ENCODE results near the gene ARHGAP21. TPM values are rescaled to one million over a fixed set of nuclear protein-coding genes. Genes with fewer than 3 reads are reported as not detected.
A peak's percentile ranks its signal among the peaks of the same experiment; 100 is the strongest.
"Not testable (repeated sequence)": the region's sequence is repeated elsewhere in the genome, so short reads cannot be mapped to it uniquely, and the experiment has no call there.

ARHGAP21 gene
- total RNA-seq, 1 donor from 2014 or later, result 26.7 TPM

- no peak for DNase-seq (ENCODE audit: low spot score)
- peak; percentile 57 for ATAC-seq
These were observed 32.6 kb downstream of the ARHGAP21 start for GRCh38 chr10:24690961-24691512.

DNA sequence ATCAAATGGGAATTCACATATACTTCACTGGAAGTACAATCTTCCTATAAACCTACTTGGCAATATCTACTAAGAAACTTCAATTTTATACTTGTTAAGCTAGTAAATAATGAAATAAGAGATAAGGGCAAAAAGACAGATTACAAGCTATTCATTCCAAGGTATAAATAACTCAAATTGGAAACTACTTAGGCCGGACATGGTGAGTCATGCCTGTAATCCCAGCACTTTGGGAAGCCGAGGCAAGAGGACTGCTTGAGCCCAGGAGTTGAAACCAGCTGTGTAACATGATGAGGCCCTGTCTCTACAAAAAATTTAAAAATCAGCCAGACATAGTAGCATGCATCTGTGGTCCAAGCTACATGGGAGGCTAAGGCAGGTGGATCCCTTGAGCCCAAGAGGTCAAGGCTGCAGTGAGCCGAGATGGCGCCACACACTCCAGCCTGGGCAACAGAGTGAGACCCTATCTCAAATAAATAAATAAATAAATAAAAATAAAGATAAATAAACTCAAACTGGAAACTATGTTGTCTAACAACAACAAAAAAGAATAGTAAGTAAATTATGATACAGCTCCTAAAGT, 37.6 kb downstream of the ARHGAP21 start:
- ATAC-seq (no peak), DNase-seq (ENCODE audit: low spot score) (no peak)

GRCh38 chr10:24683554-24683953, 40.1 kb downstream of the ARHGAP21 start:
- ATAC-seq, result no peak
- no peak for DNase-seq (ENCODE audit: low spot score)

DNA sequence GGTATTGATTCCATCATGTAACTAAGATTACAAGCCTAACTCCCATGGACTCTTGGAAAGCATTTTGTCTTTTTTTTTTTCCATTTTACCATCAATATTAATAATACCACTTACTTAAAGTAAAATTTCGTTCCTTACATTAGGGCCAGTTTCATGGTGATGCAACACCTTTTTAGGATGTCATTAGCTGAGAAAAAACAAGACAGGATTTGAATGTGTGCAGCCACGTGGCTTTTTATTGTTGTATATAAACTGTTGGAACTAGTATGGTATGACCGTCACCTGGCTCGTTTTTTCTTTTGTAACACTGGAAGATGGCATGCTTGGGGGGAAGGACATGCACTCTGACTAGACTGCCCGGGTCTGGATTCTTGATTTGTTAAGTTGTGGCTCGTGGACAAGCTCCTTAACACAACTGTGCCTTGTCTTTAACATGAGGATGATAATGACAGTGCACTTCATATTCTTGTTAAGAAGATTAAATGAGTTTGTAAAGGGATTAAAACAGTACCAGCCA, 42.1 kb downstream of the ARHGAP21 start:
- DNase-seq (ENCODE audit: low spot score) (no peak), ATAC-seq (no peak)

- ATAC-seq, result peak; percentile 14
- no peak for DNase-seq (ENCODE audit: low spot score)
These were observed 42.8 kb downstream of the ARHGAP21 start for GRCh38 chr10:24680647-24681524.

- ATAC-seq (no peak), DNase-seq (ENCODE audit: low spot score) (no peak)
These were observed 44.9 kb downstream of the ARHGAP21 start for GRCh38 chr10:24678757-24679156.

GRCh38 chr10:24674892-24675632, 48.6 kb downstream of the ARHGAP21 start:
- DNase-seq (ENCODE audit: low spot score) (no peak), ATAC-seq (no peak)

DNA sequence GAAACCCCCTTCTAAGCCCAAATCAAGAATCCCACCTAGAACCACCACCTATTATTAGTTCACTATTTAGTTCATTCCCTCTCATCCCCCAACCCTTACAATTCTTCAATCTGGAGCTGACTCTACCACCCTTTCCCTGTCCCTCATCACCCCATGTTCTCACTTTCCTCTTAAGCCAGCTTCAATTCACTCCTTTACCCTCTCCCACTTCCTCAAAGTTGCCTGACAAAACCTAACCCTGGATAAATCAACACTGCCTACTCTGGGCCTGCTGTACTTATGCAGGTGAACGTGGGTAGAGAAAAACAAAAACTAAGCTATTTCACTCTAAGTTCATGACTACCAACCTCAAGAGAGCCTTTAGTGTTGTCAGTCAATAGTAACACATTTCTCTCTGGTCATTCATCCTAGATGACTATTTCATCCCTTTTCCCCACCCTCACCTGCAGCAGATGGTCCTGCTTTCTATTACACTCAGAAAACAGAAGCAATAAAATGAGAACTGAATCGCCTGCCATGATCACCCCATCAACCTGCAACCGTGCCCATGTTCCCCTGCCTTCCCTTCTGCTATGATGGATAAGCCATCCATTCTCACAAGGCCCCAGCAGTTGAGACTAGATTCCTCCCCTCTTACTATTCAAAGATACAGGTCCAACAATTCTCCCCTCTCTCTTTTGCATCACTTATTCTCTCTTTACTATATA, 52.6 kb downstream of the ARHGAP21 start:
- no peak for ATAC-seq
- no peak for DNase-seq (ENCODE audit: low spot score)

DNA sequence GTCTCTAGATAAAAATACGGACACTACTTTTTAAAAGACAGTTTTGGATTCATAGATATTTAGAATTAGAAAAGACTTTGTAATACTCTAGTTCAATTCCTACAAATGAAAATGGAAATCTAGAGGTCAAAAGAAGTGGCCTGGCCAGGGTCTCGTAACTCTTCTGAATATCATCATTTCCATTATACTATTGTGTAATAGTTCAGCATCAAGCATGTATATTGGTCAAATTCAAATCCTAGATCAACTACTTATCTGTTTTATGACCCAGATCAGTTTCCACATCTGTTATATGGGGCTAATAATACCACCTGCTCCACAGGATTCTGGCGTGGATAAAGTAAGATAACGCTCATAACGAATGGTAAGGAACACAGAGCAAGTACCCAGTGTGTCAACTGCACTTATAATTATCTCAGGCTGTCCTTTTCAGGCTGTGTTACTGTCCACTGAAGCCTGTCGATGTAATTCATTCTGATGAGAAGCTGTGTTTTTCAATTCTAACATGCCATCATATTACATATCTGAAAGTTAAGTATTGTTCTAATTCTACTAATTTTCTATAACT, 54.3 kb downstream of the ARHGAP21 start:
- ATAC-seq, result no peak
- no peak for DNase-seq (ENCODE audit: low spot score)

DNA sequence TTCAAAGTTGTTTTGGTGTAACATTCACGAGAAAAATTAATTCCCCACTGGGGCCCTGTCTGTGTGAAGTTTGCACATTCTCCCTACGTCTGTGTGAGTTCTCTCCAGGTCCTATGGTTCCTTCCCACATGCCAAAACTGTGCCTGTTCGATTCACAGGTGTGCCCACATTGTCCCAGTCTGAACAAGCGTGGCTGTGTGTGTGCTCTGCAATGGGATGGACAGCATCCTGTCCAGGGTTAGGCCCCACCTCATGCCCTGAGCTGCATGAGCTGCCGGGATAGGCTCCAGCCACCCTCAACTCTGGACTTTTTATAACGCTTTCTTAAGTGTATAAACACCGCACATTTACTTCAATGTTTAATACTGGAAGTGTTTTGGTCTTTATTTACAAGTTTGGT, 55.4 kb downstream of the ARHGAP21 start:
- no peak for DNase-seq (ENCODE audit: low spot score)
- ATAC-seq, result no peak

DNA sequence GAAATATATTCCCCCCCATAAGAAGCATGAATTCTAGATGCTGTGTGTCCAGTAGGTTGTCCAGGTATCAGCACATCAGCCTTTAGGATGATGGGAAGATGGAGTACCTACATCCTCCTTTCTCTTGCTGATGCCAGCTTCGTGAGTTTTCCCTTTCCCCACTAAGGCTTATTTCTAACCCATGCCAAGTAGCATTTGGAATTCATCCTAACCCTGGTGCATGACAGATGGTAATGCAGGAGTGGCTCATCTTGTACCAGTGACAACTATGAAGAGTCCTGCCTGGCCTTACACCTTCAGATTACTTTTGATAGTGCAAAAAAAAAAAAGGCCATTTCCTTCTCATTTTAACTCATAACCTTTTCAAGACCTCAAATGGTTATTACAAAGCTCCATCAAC, 58.7 kb downstream of the ARHGAP21 start:
- ATAC-seq (no peak), DNase-seq (ENCODE audit: low spot score) (no peak)

DNA sequence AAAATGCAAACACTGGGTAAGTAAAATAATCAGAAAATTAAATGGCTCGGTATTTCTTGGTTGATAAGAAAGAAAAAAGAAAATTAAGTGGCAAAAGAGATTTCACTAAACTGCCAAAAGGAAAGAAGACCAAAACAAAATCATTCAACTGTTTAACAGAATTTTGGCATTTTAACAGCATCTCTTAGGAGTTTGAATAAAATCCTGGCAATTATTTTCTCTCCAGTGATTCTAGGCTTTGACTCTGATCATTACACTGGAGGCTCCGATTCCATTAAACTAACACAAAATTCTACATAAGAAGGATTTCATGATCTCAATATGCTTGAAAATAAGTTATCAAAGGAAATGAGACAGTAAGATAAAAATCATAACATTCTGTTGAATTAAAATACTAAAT, 62.3 kb downstream of the ARHGAP21 start:
- no peak for DNase-seq (ENCODE audit: low spot score)
- no peak for ATAC-seq

DNA sequence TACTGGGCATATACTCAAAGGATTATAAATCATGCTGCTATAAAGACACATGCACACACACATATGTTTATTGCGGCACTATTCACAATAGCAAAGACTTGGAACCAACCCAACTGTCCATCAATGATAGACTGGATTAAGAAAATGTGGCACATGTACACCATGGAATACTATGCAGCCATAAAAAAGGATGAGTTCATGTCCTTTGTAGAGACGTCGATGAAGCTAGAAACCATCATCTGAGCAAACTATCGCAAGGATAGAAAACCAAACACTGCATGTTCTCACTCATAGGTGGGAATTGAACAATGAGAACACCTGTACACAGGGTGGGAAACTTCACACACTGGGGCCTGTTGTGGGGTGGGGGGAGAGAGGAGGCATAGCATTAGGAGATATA, 65.4 kb downstream of the ARHGAP21 start:
- not testable (repeated sequence) for DNase-seq (ENCODE audit: low spot score); ATAC-seq

GRCh38 chr10:24656326-24656725, 67.4 kb downstream of the ARHGAP21 start:
- not testable (repeated sequence) for DNase-seq (ENCODE audit: low spot score); ATAC-seq

DNA sequence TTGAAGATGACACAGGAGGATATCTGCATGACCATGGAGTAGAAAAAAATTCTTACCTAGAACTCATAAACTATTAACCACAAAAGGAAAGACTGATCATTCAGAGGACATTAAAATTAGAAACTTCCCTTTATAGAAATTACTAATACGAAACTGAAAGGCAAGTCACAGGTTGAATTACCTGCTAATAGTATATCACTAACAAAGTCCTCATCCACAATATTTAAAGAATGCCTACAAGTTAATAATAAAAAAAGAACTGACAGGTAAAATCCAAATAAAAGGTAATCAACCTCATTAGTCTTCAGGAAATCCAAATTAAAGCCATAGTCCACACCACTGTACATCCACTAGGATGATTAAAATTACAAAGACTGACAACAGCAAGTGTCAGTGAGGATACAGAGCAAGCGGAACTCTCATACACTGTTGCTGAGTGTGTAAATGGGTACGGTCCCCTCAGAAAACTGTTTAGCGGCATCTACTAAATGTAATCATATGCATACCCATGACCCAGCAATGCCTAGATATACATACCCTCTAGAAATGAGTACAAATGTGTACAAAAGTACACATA, 71.2 kb downstream of the ARHGAP21 start:
- no peak for ATAC-seq
- DNase-seq (ENCODE audit: low spot score), result no peak

GRCh38 chr10:24651923-24652322, 71.8 kb downstream of the ARHGAP21 start:
- DNase-seq (ENCODE audit: low spot score) (no peak), ATAC-seq (no peak)

DNA sequence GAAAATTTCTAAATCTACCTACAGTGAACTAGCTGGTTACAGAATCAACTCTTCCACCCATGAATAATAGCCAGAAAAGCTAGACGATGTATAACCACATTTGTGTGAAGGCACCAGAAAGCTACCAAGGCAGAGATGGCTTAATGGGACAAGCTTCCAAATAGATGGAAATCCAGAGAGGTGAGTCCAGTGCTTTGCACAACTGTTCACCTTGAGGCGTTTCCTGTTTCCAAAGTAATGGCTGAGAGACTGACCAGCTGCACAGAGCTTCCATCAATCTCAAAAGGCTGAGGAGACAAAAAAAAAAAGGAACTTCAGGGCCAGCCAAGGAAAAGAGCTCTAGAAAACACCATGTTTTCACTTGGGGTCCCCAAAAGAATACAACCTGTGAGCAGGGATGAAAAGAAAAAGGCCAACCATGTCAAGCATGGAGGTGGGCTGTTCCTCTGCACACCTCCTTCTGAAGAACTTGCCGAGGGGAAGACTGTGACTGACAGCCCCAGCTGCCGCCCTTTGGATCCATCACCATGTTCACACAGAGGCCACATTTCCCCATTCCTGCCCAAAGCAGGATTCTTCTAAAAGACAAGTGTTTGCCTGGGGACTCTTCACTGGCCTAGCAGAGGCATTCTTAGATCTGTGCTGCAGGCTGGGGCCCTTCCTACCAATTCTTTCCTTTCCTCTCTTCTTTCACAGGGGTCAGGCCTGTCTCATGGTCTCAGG, 72.9 kb downstream of the ARHGAP21 start:
- no peak for ATAC-seq
- no peak for DNase-seq (ENCODE audit: low spot score)

- ATAC-seq (no peak), DNase-seq (ENCODE audit: low spot score) (no peak)
These were observed 77.9 kb downstream of the ARHGAP21 start for GRCh38 chr10:24645784-24646183.

GRCh38 chr10:24645022-24645421, 78.7 kb downstream of the ARHGAP21 start:
- no peak for DNase-seq (ENCODE audit: low spot score)
- ATAC-seq, result no peak

All from left lobe of liver (tissue), 2 donors.